Measurements from ENCODE around the gene ACOXL. TPM values are rescaled to one million over a fixed set of nuclear protein-coding genes. Genes with fewer than 3 reads are reported as not detected.
"Not testable (repeated sequence)": the region's sequence is repeated elsewhere in the genome, so short reads cannot be mapped to it uniquely, and the experiment has no call there.

Gene ACOXL
- total and polyA plus RNA-seq, 2 of the 8 experiments (the other 6 are each of a cell fraction or from before 2014, with no cell fraction given): 11.4 to 20.6 TPM

DNA sequence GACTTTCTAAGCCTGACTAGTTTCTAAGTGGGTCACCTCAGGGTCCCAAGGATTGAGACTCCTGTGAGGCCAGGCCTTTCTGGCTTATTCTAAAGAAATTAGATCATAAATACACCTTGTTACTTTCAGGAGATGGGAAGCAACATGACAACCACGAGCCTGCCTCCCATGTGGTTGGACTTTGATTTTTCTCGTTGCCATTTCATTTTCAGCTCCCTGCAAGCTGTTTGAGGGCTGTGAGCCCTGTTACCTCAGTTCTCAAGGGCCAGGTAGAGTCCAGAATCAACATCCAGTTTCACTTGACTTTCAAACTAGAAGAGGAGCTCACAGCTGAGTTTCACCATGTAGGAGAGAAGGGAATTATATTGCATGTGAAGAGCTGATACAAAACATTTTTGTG, 228.6 kb downstream of the ACOXL start (continued):
- TF ChIP-seq RAD21 (IDR thresholded peaks at IDR 0.05 in 1 of 2, conservative IDR thresholded peaks at IDR 0.05 in 1 of 2; ENCODE audit: low read depth in 2 of 2, low read length in 2 of 2): no peak
- no peak for TF ChIP-seq POLR2A (IDR thresholded peaks at IDR 0.05; ENCODE audit: control extremely low read depth in 1 of 2, low read depth in 2 of 2, low read length in 2 of 2)
- TF ChIP-seq GABPA (IDR thresholded peaks at IDR 0.05; ENCODE audit: borderline replicate concordance, insufficient read depth, low read length): no peak
- TF ChIP-seq RFX5 (IDR thresholded peaks at IDR 0.05; ENCODE audit: borderline replicate concordance, low read depth, low read length): no peak
- TF ChIP-seq, protein P1, sequence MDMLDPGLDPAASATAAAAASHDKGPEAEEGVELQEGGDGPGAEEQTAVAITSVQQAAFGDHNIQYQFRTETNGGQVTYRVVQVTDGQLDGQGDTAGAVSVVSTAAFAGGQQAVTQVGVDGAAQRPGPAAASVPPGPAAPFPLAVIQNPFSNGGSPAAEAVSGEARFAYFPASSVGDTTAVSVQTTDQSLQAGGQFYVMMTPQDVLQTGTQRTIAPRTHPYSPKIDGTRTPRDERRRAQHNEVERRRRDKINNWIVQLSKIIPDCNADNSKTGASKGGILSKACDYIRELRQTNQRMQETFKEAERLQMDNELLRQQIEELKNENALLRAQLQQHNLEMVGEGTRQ (IDR thresholded peaks at IDR 0.05; ENCODE audit: low read length): no peak
- TF ChIP-seq POU5F1 (IDR thresholded peaks at IDR 0.05; ENCODE audit: low read depth, low read length): no peak

DNA sequence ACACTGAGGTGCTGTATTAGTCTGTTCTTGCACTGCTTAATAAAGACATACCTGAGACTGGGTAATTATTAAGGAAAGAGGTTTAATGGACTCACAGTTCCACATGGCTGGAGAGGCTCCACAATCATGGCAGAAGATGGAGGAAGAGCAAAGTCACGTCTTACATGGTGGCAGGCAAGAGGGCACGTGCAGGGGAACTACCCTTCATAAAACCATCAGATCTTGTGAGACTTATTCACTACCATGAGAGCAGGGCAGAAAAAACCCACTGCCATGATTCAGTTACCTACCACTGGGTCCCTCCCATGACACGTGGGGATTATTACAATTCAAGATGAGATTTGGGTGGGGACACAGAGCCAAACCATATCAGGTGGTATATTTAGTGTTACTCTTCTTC, 229.3 kb downstream of the ACOXL start:
- DNase-seq (ENCODE audit: low read depth in 1 of 2, low spot score in 2 of 2); POLR2A ChIA-PET (ENCODE audit: partially characterized antibody); H3K79me2 ChIP-seq (ENCODE audit: control insufficient read depth in 1 of 2, insufficient read depth in 2 of 2, low read length in 2 of 2); H3K23ac ChIP-seq (ENCODE audit: insufficient read length); H2BK120ac ChIP-seq (replicated peaks; ENCODE audit: low read depth, low read length); H3K4ac ChIP-seq (replicated peaks; ENCODE audit: insufficient read length, low read depth, low read length); H3K36me3 ChIP-seq (ENCODE audit: control insufficient read depth in 2 of 4, insufficient read depth in 4 of 4, low read length in 3 of 4); H3K4me3 ChIP-seq (ENCODE audit: extremely low read depth in 1 of 4, insufficient read depth in 2 of 4, low read depth in 3 of 4, low read length in 4 of 4); H4K8ac ChIP-seq (ENCODE audit: extremely low read depth, insufficient read depth, low read length); H3K56ac ChIP-seq (replicated peaks; ENCODE audit: insufficient read length, low read depth, low read length); H3K23me2 ChIP-seq (ENCODE audit: low read depth, low read length); H4K5ac ChIP-seq (ENCODE audit: insufficient read length, low read depth, low read length); H2AK5ac ChIP-seq (ENCODE audit: low read depth, low read length); H3K9ac ChIP-seq (replicated peaks in 1 of 4; ENCODE audit: extremely low read depth in 1 of 4, low read depth in 3 of 4, low read length in 3 of 4); H3K14ac ChIP-seq (ENCODE audit: insufficient read length); CTCF ChIA-PET (ENCODE audit: partially characterized antibody); H3K9me3 ChIP-seq (ENCODE audit: insufficient read depth in 2 of 2, low read depth in 1 of 2, low read length in 1 of 2); H3K79me1 ChIP-seq (ENCODE audit: low read depth, low read length); H3K18ac ChIP-seq (ENCODE audit: extremely low read depth, low read length); H3K4me2 ChIP-seq (ENCODE audit: insufficient read depth in 1 of 2, low read depth in 2 of 2, low read length in 2 of 2); H2AFZ ChIP-seq (ENCODE audit: low read length); H3K27me3 ChIP-seq (replicated peaks in 1 of 4; ENCODE audit: control insufficient read depth in 3 of 4, extremely low read depth in 1 of 4, insufficient read depth in 3 of 4, low read length in 3 of 4); H2BK5ac ChIP-seq (ENCODE audit: low read depth, low read length); H2BK12ac ChIP-seq (ENCODE audit: low read depth, low read length); FAIRE-seq; H2BK20ac ChIP-seq (ENCODE audit: low read length); H3K27ac ChIP-seq (ENCODE audit: low read depth, low read length); H4K91ac ChIP-seq (replicated peaks; ENCODE audit: insufficient read length, low read length); H4K20me1 ChIP-seq (replicated peaks in 1 of 2; ENCODE audit: control insufficient read depth in 1 of 2, insufficient read depth in 2 of 2, low read length in 2 of 2); H3K4me1 ChIP-seq (replicated peaks in 1 of 4; ENCODE audit: control insufficient read depth in 3 of 4, insufficient read depth in 4 of 4, low read length in 3 of 4); H2BK15ac ChIP-seq (ENCODE audit: low read length): not testable (repeated sequence)
- WGBS, 2 experiments (ENCODE audit: extremely low coverage in 1 of 2, insufficient coverage in 1 of 2, insufficient read length in 1 of 2, insufficient replicate concordance in 2 of 2, low coverage in 1 of 2, low lambda C conversion rate in 2 of 2, missing lambda C conversion rate in 1 of 2): 79% methylated on average over 3 of the region's 3 CpGs; no CpG with 5 or more reads in 1 of the 2 experiments
